Measurements from ENCODE around the gene C21orf58.
"Not testable (repeated sequence)": the region's sequence is repeated elsewhere in the genome, so short reads cannot be mapped to it uniquely, and the experiment has no call there.

C21orf58 gene

DNA sequence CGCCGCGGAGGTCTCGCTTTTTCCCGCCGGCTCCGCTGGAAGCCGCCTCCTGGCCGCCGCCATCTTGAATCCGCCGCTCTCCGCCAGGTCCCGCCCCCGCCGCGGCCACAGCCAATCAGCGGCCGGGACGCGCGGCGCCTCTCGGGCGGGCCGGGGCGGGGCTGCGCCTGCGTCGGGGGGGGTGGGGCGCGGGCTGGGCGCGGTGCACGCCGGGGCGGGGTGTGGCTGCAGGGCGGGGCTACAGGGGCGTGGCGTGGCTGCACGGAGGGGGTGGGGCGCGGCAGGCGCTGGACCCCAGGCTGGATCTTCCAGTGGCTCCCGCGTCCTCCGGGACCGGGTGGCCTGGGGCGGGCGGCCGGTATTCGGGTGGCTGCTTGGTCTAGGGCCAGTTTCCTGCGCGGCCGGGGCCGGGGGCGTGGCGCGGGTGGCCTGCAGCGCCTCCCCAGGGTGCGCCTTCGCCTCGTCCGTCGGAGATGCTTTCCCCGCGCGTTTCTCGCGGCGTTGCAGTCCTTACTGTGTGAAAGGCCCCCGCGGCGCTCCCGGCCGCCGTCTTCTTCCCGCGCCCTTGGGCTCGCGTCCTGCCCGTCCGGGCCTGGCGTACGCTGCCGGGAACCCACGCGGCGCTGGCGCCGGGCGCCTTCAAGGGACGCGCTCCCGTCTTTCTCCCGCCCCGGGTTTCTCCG, 861 bp upstream of the C21orf58 start:
- peak; percentile 60 for DNase-seq (ENCODE audit: low spot score)

DNA sequence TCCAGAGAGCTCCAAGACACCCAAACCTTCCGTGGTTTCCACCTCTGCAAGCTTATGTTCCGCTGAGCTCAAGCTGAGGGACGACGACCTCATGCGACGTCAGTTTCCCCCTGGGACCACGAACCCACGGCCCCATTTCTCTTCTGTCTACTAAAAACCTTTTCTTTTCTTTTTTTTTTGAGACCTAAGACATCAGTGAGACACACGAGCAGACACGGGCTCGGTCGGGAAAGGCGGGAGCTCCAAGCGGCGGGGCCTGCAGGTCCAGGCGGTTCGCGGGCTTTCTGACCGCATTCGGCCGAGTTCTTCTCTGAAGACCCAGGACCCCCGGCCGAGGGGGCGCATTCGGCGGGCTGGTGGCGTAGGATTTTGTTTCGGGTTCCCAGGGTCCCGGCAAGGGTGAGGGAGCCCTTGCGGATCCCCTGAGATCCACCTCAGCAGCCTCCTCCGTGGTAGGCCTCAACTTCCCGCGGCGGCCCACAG, 402 bp downstream of the C21orf58 start:
- DNase-seq (ENCODE audit: low spot score) = peak; percentile 7

DNA sequence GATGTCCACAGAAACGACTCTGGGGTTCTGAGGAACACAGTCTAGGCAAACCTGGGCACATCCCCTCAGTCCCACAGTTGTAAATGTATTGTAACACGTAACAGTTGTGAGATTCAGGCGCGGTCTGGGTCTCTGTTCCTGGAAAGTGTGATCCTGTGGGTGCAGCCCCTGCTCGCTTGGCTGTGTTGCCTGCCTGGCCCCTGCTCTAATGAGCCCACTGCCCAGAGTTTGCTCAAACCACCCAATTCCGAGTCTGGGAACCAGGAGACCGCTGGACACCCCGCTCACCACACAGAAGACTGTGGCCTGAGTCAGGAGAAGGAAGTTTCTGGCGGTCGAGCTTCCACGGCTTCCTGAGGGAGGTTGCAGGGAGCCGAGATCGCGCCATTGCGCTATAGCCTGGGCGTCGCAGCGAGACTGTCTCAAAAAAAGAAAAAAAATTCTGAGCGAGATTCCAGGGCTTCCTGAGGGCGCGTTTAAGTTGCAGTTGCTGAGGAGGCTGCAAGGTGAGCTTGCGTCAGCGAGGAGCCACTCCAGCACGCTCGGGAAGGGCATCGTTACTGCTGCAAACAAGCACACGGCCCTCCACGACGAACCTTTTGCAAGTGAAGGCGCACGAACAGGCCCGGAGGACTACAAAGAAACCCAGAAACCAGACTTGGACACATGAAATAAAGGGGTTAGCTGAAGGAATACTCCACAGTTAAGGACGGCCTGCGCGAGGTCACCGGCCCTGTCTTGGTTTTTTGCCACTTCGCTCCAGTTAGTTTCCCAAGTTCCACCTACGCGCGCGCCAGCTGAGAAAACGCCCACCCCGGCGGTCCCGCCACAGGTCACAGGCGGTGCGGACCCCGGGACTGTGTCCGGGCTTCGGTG, 1.1 kb downstream of the C21orf58 start:
- no peak for DNase-seq (ENCODE audit: low spot score)

DNA sequence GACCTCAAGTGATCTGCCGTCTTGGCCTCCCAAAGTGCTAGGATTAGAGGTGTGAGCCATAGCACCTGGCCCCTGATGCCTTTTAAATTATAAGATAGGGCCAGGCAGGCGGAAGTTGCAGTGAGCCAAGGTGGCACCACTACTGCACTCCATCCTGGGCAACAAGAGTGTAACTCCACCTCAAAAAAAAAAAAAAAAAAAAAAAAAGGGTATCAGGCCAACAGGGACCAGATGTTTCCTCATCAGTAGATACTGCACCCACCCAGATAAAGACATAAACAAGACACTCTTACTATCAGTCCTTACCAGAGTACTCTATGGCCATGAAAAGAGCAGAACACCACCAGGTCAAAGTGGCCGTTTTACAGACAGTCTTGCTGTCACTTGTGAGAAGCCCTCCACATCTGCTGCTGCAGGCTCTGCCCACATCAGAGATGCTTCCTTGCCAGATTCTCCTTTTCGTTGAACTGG, 3.3 kb downstream of the C21orf58 start:
- no peak for DNase-seq (ENCODE audit: low spot score)

DNA sequence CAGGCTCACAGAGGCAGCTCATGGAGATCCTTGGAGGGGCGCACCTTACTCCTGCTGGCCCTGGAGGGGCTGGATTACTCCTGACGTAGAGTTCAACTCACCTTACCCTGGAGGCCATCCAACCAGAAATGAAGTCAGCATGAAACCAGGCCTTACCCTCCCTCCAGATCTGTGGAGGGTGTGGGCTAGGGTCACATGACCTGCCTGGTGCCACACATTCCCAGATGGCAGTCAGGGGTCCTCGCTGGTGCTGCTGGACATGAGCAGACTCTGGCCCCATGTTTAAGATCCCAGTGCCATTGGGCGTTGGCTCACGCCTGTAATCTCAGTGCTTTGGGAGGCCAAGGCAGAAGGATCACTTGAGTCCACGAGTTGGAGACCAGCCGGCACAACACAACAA, 4.5 kb downstream of the C21orf58 start:
- DNase-seq (ENCODE audit: low spot score) = no peak

DNA sequence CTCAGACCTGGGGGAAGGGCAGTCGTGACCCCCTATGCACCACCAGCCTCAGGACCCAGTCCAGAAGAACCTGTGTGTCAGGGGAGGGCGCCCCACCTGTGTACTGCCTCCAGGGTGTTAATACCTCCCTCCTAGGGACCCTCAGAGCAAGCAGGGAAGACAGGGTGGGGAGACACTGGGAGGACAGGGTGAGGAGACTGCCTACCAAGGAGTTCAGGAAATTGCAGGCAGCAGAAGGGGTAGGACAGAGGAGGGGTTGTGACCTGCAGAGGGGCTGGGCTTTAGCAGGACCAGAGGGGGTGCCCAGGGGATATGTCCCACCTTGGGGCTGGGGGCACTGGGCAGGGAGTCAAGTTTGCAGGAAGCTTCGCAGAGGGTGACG, 5.2 kb downstream of the C21orf58 start:
- DNase-seq (ENCODE audit: low spot score) = no peak

DNA sequence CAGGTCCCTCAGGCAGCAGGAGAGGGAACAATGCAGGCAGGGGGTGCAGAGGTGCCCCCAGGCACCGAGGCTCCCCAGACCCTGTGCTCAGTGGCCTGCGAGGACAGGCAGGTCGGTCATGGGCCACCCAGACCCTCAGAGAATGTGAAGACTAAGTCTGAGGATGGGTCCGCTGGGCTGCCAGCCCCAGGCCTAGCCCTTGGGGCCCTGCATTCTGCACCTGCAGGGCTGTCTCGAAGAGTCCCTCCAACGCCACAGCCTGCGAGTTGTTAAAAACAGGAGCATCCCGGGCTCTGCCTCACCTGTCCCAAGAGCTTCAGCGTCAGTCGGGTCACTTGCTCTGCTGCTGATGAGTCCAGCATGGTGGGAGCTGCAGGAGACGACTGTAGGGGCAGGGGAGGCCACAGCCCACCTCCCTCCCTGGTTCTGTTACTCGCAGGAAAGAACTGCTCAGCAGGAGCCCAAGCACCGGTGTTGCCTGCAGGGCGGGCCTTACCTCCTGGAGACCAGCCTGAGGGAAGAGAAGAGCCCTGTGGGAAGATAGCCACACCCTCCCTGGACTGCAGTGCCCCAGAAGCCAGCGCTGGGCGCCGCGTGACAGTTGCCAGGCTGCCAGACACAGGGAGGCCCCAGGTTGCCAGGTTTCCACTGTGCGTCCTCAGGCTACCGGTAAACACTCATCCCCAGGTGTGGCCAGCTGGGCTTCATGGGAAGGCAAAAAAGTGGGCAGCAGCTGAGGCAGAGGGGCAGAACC, 5.8 kb downstream of the C21orf58 start:
- no peak for DNase-seq (ENCODE audit: low spot score)

DNA sequence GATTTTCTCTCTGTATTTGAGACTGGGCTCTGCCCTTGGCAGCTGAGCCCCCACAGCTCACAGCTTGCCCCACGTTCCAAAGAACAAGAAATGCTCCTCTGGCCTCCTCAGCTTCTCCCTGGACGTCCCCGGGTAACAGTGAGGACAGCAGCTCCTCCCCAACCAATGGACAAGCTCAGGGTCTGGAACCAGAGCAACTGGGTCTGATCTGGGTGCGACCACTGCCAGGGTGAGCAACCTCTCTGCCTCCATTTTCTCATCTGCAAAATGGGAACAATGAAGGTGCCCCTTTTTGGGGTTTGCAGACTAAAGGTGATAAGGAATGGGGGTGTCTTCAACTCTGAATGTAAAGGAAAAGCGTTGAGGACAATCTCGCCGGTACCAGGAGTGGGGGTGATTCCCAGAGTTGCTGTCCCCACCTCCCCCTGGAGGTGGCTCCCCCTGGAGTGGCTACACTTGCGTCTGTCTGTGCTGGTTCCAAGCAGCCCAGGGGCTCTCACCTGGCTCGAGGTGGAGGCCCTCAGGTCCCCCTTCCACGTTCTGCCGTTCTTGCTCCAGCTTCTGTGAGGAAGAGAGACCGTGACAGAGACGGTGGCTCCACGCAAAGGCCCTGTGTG, 6.9 kb downstream of the C21orf58 start:
- DNase-seq (ENCODE audit: low spot score) = no peak

DNA sequence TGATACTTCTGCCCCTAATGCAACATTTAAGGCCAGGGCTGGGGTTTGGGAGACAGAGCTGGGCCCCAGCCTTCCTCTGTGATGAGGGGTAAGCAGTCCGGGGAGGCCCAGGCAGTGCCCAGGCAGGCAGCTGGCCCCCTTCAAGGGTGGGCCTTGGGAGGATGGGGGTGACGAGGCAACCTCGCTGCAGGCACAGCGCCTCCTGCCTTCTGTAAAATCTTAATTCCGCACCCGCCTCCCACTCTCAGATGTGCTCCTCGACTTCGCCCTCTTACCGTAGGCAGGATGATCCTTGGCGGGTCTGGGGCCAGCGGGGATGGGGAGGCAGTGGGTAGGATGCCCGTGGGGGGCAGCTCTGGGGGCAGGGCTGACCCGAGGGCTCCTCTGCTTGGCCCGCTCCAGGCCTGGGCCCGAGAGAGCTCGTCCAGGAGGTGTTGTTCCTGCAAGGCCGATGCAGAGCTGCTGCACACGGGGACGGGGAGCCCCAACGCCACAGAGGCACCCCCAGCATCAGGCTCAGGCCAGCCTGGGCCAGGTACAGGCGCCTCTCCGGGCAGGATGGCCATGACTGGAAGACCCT, 9.1 kb downstream of the C21orf58 start:
- DNase-seq (ENCODE audit: low spot score) = no peak

DNA sequence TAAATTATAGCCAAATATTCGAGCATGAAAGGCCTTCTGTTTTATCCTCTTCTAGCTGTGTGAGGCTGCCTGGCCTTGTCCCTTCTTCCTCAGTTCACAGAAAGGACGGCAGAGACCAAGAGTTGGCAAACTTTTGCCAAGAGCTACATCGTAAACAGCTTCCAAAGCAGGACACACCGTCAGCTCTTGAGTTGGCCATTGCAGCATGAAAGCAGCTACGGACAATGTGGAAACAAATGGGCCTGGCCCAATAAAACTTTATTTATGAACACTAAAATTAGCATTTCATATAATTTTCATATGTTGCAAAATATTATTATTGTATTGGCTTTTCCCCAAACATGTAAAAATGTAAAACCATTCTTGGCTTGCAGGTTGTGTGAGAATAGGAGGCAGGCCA, 10.7 kb downstream of the C21orf58 start:
- no peak for DNase-seq (ENCODE audit: low spot score)

DNA sequence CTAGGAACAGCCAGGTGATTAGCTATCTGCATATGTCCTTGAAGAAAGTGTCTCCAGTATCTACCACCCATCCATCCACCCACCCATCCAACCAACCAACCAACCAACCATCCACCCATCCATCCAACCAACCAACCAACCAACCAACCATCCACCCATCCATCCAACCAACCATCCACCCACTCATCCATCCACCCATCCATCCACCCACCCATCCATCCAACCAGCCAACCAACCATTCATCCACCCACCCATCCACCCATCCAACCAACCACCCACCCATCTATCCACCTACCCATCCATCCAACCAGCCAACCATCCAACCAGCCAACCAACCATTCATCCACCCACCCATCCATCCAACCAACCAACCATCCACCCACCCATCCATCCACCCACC, 12.1 kb downstream of the C21orf58 start:
- DNase-seq (ENCODE audit: low spot score) = no peak

DNA sequence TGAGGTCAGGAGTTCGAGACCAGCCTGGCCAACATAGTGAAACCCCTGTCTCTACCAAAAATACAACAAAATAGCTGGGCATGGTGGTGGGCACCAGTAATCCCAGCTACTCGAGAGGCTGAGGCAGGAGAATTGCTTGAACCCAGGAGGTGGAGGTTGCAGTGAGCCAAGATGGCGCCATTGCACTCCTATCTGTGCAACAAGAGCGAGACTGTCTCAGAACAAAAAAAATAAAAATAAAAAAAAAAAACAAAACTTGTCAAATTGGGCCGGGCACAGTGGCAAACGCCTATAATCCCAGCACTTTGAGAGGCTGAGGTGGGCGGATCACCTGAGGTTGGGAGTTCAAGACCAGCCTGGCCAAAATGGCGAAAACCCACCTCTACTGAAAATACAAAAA, 13.4 kb downstream of the C21orf58 start:
- not testable (repeated sequence) for DNase-seq (ENCODE audit: low spot score)

DNA sequence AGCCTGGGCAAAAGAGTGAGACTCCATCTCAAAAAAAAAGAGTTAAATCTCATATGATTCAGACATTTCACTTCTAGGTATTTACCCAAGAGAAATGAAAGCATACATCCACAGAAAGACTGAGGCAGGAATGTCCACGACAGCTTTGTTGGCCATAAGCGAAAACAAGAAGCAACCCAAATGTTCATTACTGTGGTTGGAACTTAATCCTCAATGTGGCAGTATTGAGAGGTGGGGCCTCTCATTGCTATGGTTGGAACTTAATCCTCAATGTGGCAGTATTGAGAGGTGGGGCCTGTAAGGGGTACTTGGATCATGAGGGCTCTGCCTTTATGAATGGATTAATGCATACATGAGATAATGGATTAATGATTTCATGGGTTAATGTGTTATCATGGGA, 15.2 kb downstream of the C21orf58 start:
- no peak for DNase-seq (ENCODE audit: low spot score)

DNA sequence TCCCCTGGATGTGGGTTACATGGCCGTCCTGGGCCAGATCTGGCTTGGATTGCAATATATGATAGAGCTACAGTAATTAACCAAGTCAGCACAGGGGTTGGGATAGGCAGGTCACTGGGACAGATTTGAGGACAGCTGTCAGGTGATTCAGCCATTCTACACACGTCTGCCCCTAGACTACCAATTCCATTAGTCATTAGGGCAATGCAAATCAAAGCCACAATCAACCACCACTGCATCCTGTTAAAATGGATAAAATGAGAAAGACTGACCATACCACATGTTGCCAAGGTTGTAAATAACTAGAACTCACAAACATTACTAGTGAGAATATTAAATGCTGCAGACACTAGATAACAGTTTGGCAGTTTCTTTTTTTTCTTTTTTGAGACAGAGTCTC, 16.0 kb downstream of the C21orf58 start:
- no peak for DNase-seq (ENCODE audit: low spot score)

DNA sequence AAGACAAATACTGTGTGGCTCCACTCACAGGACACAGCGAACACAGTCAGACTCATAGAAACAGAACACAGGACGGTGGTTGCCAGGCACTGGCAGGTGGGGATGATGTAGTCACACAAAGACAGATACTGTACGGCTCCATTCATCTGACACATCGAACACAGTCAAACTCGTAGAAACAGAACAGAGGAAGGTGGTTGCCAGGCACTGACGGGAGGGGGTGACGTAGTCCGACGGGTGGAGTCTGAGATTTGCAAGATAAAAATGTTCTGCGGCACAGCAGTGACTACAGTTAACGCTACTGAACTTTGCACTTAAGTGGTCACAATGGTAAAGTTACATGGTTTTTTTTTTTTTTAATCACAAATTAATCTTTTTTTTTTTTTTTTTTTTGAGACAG, 18.7 kb downstream of the C21orf58 start:
- peak; percentile 75 for DNase-seq (ENCODE audit: low spot score)

DNA sequence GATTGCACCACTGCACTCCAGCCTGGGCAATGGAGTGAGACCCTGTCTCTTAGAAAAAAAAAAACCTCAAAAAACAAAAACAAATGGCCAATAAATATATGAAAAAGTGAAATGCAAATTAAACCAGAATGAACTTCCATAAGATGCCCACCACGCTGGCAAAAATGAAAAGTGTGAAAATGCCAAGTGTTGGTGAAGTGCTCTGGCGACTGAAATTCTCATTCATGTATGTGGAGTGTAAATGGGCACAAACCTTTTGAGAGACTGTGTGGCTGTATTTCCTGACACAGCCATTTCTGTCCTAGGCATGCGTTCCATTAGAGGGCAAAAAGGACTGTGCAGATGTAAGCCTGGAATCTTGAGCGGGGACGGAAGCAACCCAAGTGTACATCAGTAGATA, 19.2 kb downstream of the C21orf58 start:
- DNase-seq (ENCODE audit: low spot score) = no peak

DNA sequence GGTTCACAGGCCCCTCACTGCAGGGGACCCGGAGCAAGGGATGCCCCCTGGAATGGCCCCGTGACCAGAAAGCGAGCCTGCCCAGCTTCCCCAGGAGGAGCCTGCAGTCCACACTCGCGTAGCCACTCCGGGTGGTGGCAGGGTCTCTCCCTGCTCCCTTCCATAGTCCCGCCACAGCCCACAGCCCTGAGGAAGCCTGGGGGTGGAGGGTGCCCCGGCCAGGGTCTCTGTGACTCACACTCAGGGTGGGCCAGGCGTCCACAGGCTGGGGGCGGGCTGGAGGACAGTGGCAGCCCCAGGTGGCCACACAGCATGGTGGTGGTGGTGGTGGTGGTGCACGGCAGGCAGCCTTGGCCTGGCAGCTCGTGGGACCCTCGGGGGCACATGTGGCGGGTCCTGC, 21.9 kb downstream of the C21orf58 start:
- DNase-seq (ENCODE audit: low spot score) = no peak

DNA sequence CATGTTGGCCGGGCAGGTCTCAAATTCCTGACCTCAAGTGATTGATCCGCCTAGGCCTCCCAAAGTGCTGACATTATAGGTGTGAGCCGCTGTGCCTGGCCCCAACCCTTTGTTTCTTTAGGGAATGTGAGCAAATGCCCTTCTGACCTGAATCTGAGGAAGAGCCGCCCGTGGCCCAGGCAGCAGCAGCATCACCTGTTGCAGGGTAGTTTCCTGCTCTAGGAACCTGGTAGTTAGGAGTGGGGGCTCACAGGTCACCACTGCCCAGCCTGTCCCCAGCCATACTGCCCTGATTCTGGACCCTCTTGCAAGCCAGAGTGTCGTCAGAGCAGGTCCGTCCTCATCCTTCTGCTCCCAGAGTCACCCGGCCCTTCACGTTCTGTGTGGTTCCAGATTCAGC, 24.5 kb downstream of the C21orf58 start:
- DNase-seq (ENCODE audit: low spot score) = no peak

DNA sequence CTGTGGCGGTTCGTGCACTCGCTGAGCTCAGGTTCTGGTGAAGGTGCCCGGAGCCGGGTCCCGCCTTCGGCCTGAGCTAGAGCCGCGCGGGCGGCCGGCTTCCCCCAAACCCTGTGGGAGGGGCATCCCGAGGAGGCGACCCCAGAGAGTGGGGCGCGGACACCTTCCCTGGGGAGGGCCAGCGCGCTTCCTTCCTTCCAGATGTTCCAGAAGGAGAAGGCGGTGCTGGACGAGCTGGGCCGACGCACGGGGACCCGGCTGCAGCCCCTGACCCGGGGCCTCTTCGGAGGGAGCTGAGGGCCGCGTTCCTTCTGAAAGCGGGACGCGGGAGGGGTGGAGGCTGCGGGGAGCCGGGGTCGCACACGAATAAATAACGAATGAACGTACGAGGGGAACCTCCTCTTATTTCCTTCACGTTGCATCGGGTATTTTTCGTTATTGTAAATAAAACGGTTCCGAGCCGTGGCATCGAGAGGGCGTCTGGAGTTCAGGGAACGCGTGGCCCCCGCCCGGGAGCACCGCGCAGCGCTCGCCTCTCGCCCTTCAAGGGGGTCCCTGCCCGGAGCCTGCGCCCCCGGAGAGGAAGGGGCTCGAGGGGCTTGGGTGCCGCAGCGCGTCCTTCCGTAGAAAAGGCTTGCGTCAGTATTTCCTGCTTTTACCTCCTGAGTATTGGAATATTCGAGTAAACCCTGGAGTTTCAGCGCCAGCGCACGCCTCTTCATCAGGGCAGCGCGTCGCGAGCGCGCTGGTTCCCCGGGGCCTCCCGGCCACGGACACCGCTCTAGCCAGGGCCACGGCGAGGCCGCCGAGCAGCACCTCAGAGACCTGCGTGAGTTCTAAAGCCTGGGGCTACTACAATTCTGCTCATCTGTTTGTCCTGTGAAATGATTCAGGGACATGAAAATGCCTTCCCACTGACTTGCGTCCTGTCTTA, 26.1 kb downstream of the C21orf58 start:
- no peak for DNase-seq (ENCODE audit: low spot score)

DNA sequence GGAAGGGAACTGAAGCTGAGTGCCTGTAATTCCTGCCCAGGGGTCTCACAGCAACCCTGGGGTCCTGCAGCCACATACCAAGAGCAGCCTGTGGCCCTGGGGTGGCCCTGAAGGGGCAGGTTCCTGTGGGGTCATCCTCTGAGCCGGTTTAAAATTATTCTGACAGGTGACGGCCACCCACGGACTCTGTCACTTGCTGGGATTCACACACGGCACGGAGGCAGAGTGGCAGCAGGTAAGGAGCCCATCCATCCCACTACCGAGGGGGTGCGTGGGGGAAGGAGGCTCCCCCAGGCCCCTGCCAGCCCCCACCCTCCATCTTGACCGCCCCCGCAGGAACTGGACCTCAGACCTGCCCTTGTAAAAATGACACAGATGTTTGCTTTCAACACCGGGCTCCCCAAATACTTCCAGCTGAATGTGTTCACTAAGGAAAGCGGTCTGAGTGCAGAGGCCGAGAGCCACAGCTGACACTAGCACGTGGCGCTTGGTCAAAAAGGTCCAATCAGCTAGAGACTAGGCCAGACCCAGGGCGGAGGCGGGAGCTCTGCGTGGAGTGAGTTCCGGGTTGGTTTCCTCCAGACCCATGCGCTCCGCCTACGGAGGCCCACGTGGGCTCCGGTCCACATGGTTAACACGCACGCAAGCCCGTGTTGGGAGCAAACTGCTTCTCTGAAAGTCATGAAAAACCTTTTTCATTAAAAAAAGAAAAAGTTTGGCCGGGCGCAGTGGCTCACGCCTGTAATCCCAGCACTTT, 27.5 kb downstream of the C21orf58 start:
- peak; percentile 61 for DNase-seq (ENCODE audit: low spot score)
